Lower leg skin (tissue), 3 donors: ENCODE results near the gene FAF2.

ENCODE experiments used
- POLR2A ChIP-seq, 2 donors: fragments of 450-650 bp; IDR thresholded peaks; one replicate each; pipeline ENCODE4 v1.6.1; 2016 to 2017; ENCODE audit warnings: antibody characterized with exemption in 2 of 2, mild to moderate bottlenecking in 1 of 2, moderate library complexity in 1 of 2
- TF ChIP-seq, protein P1 (sequence below), 3 donors: fragments of 450-650 bp; IDR thresholded peaks; one replicate each; pipeline ENCODE4 v1.5.1; 2016; ENCODE audit warnings: antibody characterized with exemption in 3 of 3, mild to moderate bottlenecking in 3 of 3, moderate library complexity in 2 of 3

GRCh38 chr5:176521699-176522263, 73.6 kb downstream of the FAF2 start:
- TF ChIP-seq, protein P1, sequence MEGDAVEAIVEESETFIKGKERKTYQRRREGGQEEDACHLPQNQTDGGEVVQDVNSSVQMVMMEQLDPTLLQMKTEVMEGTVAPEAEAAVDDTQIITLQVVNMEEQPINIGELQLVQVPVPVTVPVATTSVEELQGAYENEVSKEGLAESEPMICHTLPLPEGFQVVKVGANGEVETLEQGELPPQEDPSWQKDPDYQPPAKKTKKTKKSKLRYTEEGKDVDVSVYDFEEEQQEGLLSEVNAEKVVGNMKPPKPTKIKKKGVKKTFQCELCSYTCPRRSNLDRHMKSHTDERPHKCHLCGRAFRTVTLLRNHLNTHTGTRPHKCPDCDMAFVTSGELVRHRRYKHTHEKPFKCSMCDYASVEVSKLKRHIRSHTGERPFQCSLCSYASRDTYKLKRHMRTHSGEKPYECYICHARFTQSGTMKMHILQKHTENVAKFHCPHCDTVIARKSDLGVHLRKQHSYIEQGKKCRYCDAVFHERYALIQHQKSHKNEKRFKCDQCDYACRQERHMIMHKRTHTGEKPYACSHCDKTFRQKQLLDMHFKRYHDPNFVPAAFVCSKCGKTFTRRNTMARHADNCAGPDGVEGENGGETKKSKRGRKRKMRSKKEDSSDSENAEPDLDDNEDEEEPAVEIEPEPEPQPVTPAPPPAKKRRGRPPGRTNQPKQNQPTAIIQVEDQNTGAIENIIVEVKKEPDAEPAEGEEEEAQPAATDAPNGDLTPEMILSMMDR (IDR thresholded peaks at IDR 0.05): no peak
- TF ChIP-seq POLR2A (IDR thresholded peaks at IDR 0.05): no peak
